ENCODE results near the gene ADGRL3. TPM values are rescaled to one million over a fixed set of nuclear protein-coding genes. Genes with fewer than 3 reads are reported as not detected.

The ADGRL3 gene
- total and polyA plus RNA-seq, 9 donors: 0.88 to 9.5 (median 2.5) TPM

DNA sequence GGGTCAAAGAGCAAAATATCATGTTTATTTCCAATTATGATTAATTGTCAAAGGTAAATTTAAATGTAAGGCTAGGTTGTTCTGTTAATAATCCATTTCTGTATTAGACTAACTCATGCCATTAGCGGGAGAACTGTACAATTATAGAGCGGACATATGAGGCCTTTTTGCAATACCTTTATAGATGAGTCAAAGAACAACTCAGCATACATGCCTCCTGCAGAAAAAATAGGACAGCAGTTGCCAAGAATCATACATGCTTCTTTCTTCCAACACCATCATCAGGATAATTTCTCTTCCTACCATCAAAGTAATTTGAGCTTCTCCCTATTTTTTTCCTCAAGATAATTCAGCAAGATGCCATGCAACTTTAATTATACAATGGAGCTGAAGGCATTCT lies 917.8 kb downstream of the ADGRL3 start:
- no peak for TF ChIP-seq EP300 (IDR thresholded peaks at IDR 0.05)
- TF ChIP-seq, protein P1, sequence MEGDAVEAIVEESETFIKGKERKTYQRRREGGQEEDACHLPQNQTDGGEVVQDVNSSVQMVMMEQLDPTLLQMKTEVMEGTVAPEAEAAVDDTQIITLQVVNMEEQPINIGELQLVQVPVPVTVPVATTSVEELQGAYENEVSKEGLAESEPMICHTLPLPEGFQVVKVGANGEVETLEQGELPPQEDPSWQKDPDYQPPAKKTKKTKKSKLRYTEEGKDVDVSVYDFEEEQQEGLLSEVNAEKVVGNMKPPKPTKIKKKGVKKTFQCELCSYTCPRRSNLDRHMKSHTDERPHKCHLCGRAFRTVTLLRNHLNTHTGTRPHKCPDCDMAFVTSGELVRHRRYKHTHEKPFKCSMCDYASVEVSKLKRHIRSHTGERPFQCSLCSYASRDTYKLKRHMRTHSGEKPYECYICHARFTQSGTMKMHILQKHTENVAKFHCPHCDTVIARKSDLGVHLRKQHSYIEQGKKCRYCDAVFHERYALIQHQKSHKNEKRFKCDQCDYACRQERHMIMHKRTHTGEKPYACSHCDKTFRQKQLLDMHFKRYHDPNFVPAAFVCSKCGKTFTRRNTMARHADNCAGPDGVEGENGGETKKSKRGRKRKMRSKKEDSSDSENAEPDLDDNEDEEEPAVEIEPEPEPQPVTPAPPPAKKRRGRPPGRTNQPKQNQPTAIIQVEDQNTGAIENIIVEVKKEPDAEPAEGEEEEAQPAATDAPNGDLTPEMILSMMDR (IDR thresholded peaks at IDR 0.05): no peak
- no peak for TF ChIP-seq POLR2A (IDR thresholded peaks at IDR 0.05)
- no peak overlapping the region for H3K27ac ChIP-seq
- intact Hi-C loops (cut with DNase I): no loop called here
- 90 to 98% (median 94%) methylated on average over 2 of the region's 2 CpGs for WGBS, 3 donors
- no peaks in the 10 kb centered on the region for H3K9me3 ChIP-seq
- no peaks in the 10 kb centered on the region for H3K36me3 ChIP-seq
- DNase-seq: no peak
- H3K4me1 ChIP-seq (ENCODE audit: insufficient read depth): no peaks in the 10 kb centered on the region
- no peaks in the 10 kb centered on the region for H3K27me3 ChIP-seq
- H3K4me3 ChIP-seq: no peak overlapping the region

DNA sequence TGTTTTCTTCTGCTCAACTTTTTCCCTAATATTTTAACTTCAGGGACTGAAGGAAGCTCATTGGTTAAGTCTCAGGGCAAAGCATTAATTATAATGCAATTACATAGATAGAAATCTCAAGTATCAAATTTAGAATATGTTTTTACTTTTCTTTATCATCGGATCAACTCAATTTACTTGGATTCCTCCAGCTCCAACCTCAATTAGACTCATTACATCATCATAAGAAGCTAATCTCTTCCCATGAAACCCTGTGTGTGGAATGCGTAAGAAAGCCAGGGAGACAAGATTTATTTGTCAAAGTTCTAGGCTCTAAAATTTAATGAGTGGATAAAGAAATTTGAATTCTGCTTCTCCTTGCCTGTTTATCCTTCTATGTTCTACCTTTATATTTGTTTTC lies 918.4 kb downstream of the ADGRL3 start:
- Histone ChIP-seq H3K36me3 (no peaks in the 10 kb centered on the region), H3K4me1 (ENCODE audit: insufficient read depth) (no peaks in the 10 kb centered on the region), H3K27ac (no peak overlapping the region), H3K9me3 (no peaks in the 10 kb centered on the region), H3K27me3 (no peaks in the 10 kb centered on the region), H3K4me3 (no peak overlapping the region)
- no peak for DNase-seq
- intact Hi-C loops (cut with DNase I): no loop called here
- TF ChIP-seq, protein P1 (IDR thresholded peaks at IDR 0.05): no peak
- TF ChIP-seq POLR2A (IDR thresholded peaks at IDR 0.05): no peak
- TF ChIP-seq EP300 (IDR thresholded peaks at IDR 0.05): no peak
- 53 to 58% (median 57%) methylated on average over 2 of the region's 2 CpGs for WGBS, 3 donors

DNA sequence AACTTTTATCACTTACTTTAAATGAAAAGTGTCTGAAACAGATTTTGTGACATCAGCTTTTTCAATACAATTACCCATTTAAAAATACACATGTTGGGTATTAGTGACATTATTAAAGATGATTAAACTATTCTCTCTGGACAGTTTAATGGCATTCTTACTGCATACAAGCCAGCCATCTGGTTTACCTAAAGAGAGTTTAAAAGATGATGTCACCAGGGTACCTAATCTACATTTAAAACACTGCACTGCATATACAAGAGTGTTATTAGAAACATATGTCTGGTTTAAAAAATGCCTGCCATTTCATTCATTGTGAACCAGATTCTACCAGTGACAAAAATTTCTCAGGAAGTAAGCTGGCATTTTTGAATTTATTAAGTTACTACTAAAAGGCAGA lies 919.1 kb downstream of the ADGRL3 start:
- Histone ChIP-seq H3K36me3 (no peaks in the 10 kb centered on the region), H3K9me3 (no peaks in the 10 kb centered on the region), H3K27me3 (no peaks in the 10 kb centered on the region), H3K4me1 (ENCODE audit: insufficient read depth) (no peaks in the 10 kb centered on the region), H3K4me3 (no peak overlapping the region), H3K27ac (no peak overlapping the region)
- DNase-seq: no peak
- TF ChIP-seq EP300 (IDR thresholded peaks at IDR 0.05) (no peak), POLR2A (IDR thresholded peaks at IDR 0.05) (no peak)
- TF ChIP-seq, protein P1 (IDR thresholded peaks at IDR 0.05): no peak
- intact Hi-C loops (cut with DNase I): no loop called here

DNA sequence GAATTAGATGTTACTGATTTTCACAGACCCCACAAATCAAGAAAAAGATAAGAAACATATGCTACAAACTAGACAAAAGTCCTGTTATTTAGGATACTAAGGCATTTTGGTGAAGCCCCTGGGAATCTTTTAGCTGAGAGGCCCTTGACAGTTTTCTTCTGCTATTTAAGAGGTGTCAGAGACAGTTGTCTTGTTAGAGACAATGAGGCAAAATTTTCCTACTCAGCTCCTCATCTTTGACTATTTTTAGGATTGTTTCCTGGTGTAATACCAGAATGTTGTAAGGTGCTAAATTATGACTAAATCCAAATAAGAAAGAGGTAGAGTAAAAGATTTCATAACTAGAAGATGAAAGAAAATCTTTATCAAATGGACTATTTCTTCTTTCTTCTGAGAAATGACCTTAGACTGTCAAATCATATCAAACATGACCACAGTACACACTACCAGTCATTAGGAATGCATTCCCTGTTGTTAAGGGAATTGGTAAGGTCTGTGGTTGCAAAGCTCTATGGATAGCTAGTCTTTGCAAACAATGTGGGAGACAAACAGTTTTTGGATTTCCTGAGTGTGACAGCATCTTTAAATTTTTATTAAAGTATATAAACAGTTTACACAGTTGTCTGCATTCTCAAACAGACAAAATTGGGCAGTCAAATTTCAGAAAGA lies 926.1 kb downstream of the ADGRL3 start:
- intact Hi-C loops (cut with DNase I): no loop called here
- TF ChIP-seq, protein P1 (IDR thresholded peaks at IDR 0.05): no peak
- TF ChIP-seq POLR2A (IDR thresholded peaks at IDR 0.05): no peak
- no peak for TF ChIP-seq EP300 (IDR thresholded peaks at IDR 0.05)
- no peak for DNase-seq
- Histone ChIP-seq H3K4me1 (ENCODE audit: insufficient read depth) (no peaks in the 10 kb centered on the region), H3K27ac (no peak overlapping the region), H3K4me3 (no peak overlapping the region), H3K27me3 (no peaks in the 10 kb centered on the region), H3K9me3 (peaks cover 0 to under 1% of the 10 kb centered on the region in 2 donors), H3K36me3 (no peaks in the 10 kb centered on the region)

Small RNAs within 50 kb of the gene (small RNA-seq; reads per million reads assigned to genes)
- not detected for gene RF00019
